Liver (tissue), 9 donors: ENCODE results near the gene TAS2R43. TPM values are rescaled to one million over a fixed set of nuclear protein-coding genes. Genes with fewer than 3 reads are reported as not detected.

Source experiments
- DNase-seq: peaks from one replicate; pipeline ENCODE4 v3.0.0-alpha.2; 2017; ENCODE audit warnings: low spot score
- H3K27ac ChIP-seq, 2 donors: one replicate each; pipeline ENCODE4 v1.7.0; 2013; ENCODE audit warnings: inconsistent platforms in 2 of 2, low read length in 2 of 2, control low read depth in 1 of 2, low read depth in 1 of 2, mild to moderate bottlenecking in 1 of 2
- H3K27me3 ChIP-seq, 4 donors: one replicate each; pipeline versions ENCODE4 v1.6.1 to v1.7.0; 2013; ENCODE audit warnings: low read length in 3 of 4, inconsistent platforms in 1 of 4, mild to moderate bottlenecking in 1 of 4, moderate library complexity in 1 of 4; ENCODE audit not compliant: control insufficient read depth in 4 of 4, insufficient read depth in 4 of 4
- H3K36me3 ChIP-seq, 4 donors: one replicate each; pipeline versions ENCODE4 v1.6.1 to v1.7.0; 2013; ENCODE audit warnings: low read length in 3 of 4, mild to moderate bottlenecking in 3 of 4, low read depth in 1 of 4, moderate library complexity in 1 of 4; ENCODE audit not compliant: control insufficient read depth in 4 of 4, insufficient read depth in 3 of 4
- H3K4me1 ChIP-seq, 4 donors: one replicate each; pipeline versions ENCODE4 v1.6.1 to v1.7.0; 2013; ENCODE audit warnings: low read length in 3 of 4, mild to moderate bottlenecking in 3 of 4, moderate library complexity in 1 of 4; ENCODE audit not compliant: control insufficient read depth in 4 of 4, insufficient read depth in 4 of 4
- H3K4me3 ChIP-seq, 3 donors: one replicate each; pipeline versions ENCODE4 v1.6.1 to v1.7.0; 2013; ENCODE audit warnings: low read length in 3 of 3, control low read depth in 1 of 3, low read depth in 1 of 3, mild to moderate bottlenecking in 1 of 3
- H3K9ac ChIP-seq, 2 donors: one replicate each; pipeline ENCODE4 v1.7.0; 2013; ENCODE audit warnings: low read length in 2 of 2, mild to moderate bottlenecking in 2 of 2, moderate library complexity in 2 of 2, control low read depth in 1 of 2, low read depth in 1 of 2
- H3K9me3 ChIP-seq, 4 donors: one replicate each; pipeline versions ENCODE4 v1.6.1 to v1.7.0; 2013; ENCODE audit warnings: low read length in 3 of 4; ENCODE audit not compliant: control insufficient read depth in 4 of 4
- EGR1 ChIP-seq, 2 donors: IDR thresholded peaks; 2 replicates each; pipeline ENCODE4 v1.6.1; 2016 to 2018; ENCODE audit warnings: antibody characterized with exemption in 2 of 2, low read depth in 2 of 2
- FOXA1 ChIP-seq: IDR thresholded peaks from 2 replicates; pipeline ENCODE4 v1.6.1; 2016; ENCODE audit warnings: antibody characterized with exemption
- FOXA2 ChIP-seq: IDR thresholded peaks from 2 replicates; pipeline ENCODE4 v1.6.1; 2016; ENCODE audit warnings: antibody characterized with exemption
- GABPA ChIP-seq, 2 donors: IDR thresholded peaks in 1 of 2; conservative IDR thresholded peaks in 1 of 2; 2 replicates each; pipeline ENCODE4 v1.6.1; 2016; ENCODE audit warnings: antibody characterized with exemption in 2 of 2, mild to moderate bottlenecking in 1 of 2, moderate library complexity in 1 of 2
- HNF4A ChIP-seq, 2 donors: conservative IDR thresholded peaks; 2 replicates each; pipeline ENCODE4 v1.6.1; 2016; ENCODE audit warnings: antibody characterized with exemption in 2 of 2, mild to moderate bottlenecking in 2 of 2
- HNF4G ChIP-seq: IDR thresholded peaks from 2 replicates; pipeline ENCODE4 v1.6.1; 2016; ENCODE audit warnings: antibody characterized with exemption
- JUND ChIP-seq, 2 donors: IDR thresholded peaks; 2 replicates each; pipeline ENCODE4 v1.6.1; 2016; ENCODE audit warnings: antibody characterized with exemption in 2 of 2
- NR2F2 ChIP-seq: IDR thresholded peaks from 2 replicates; pipeline ENCODE4 v1.6.1; 2016; ENCODE audit warnings: antibody characterized with exemption
- RAD21 ChIP-seq, 2 donors: IDR thresholded peaks; 2 replicates each; pipeline ENCODE4 v1.6.1; 2016; ENCODE audit warnings: antibody characterized with exemption in 2 of 2, mild to moderate bottlenecking in 2 of 2
- SP1 ChIP-seq: IDR thresholded peaks from 2 replicates; pipeline ENCODE4 v1.6.1; 2018; ENCODE audit warnings: antibody characterized with exemption, mild to moderate bottlenecking
- TAF1 ChIP-seq: conservative IDR thresholded peaks from 2 replicates; pipeline ENCODE4 v1.6.1; 2016; ENCODE audit warnings: antibody characterized with exemption, mild to moderate bottlenecking
- WGBS: extraction: QIAGEN DNeasy Blood & Tissue Kit; methylation state at CpG from one replicate; pipeline ENCODE4 v1.1.7; 2013; 5-methylcytosine and 5-hydroxymethylcytosine counted together
- polyA plus RNA-seq, 2 donors: library from polyadenylated mRNA; stranded (reverse) in 1 of 2; unstranded in 1 of 2; fragments of 200-250 nt in 1 of 2; fragments of >200 nt in 1 of 2; fragmentation: Nextera tagmentation in 1 of 2; extraction: Ambion mirVana in 1 of 2; gene quantifications; one replicate each; pipeline versions ENCODE4 v1.2.1 to v1.2.3, GENCODE V29; 2013 to 2015
- total RNA-seq, 2 donors: library from RNA; depleted of rRNA; stranded (reverse); fragments of >200 nt; gene quantifications; one replicate each; pipeline ENCODE4 v1.2.3, GENCODE V29; 2014
- TF ChIP-seq, protein P1 (sequence below): IDR thresholded peaks from 2 replicates; pipeline ENCODE4 v1.6.1; 2016; ENCODE audit warnings: antibody characterized with exemption, mild to moderate bottlenecking
- TF ChIP-seq, protein P2 (sequence below): IDR thresholded peaks from 2 replicates; pipeline ENCODE4 v1.6.1; 2016; ENCODE audit warnings: antibody characterized with exemption
- TF ChIP-seq, protein P3 (sequence below): IDR thresholded peaks from 2 replicates; pipeline ENCODE4 v1.6.1; 2016; ENCODE audit warnings: antibody characterized with exemption
- TF ChIP-seq, protein P4 (sequence below): fragments of 150-350 bp; IDR thresholded peaks from 2 replicates; pipeline ENCODE4 v1.5.1; 2017; ENCODE audit warnings: improper control_type of control experiment, low read depth, low read length; ENCODE audit not compliant: missing input control
- TF ChIP-seq, protein P5 (sequence below): IDR thresholded peaks from 2 replicates; pipeline ENCODE4 v1.6.1; 2016; ENCODE audit warnings: antibody characterized with exemption
- donor health status: healthy.
- donor health status: healthy.
- donor health status: healthy.
- donor health status: healthy.
- donor health status: healthy.

Gene TAS2R43
- total and polyA plus RNA-seq, 4 donors, result 0.57 to 3.8 (median 0.84) TPM; not detected in 1

DNA sequence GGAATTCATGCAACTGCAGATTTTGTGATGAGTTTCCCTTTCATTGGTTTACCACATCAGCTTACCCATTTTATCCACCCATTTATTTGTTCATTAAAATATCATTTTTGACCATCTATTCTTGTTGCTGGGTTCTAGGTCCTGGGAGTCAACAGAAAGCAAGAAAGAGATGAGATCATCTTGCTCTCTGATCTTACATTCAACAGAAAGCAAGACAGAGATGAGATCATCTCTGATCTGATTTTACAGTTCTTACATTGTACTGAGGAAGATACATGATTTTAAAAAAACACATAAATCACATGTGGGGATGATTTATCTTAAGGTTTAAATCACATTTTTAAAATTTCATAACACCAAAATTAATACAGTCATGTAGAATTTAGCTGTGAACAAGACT, 32.3 kb downstream of the TAS2R43 start:
- Histone ChIP-seq H3K4me3 (no peak overlapping the region), H3K4me1 (no peaks in the 10 kb centered on the region), H3K27me3 (no peaks in the 10 kb centered on the region), H3K9ac (no peak overlapping the region), H3K9me3 (no peaks in the 10 kb centered on the region), H3K27ac (no peak overlapping the region), H3K36me3 (no peaks in the 10 kb centered on the region)
- no peak for DNase-seq
- TF ChIP-seq RAD21 (IDR thresholded peaks at IDR 0.05), result no peak
- no peak for TF ChIP-seq GABPA (IDR thresholded peaks at IDR 0.05 in 1 of 2, conservative IDR thresholded peaks at IDR 0.05 in 1 of 2)
- TF ChIP-seq, protein P1, sequence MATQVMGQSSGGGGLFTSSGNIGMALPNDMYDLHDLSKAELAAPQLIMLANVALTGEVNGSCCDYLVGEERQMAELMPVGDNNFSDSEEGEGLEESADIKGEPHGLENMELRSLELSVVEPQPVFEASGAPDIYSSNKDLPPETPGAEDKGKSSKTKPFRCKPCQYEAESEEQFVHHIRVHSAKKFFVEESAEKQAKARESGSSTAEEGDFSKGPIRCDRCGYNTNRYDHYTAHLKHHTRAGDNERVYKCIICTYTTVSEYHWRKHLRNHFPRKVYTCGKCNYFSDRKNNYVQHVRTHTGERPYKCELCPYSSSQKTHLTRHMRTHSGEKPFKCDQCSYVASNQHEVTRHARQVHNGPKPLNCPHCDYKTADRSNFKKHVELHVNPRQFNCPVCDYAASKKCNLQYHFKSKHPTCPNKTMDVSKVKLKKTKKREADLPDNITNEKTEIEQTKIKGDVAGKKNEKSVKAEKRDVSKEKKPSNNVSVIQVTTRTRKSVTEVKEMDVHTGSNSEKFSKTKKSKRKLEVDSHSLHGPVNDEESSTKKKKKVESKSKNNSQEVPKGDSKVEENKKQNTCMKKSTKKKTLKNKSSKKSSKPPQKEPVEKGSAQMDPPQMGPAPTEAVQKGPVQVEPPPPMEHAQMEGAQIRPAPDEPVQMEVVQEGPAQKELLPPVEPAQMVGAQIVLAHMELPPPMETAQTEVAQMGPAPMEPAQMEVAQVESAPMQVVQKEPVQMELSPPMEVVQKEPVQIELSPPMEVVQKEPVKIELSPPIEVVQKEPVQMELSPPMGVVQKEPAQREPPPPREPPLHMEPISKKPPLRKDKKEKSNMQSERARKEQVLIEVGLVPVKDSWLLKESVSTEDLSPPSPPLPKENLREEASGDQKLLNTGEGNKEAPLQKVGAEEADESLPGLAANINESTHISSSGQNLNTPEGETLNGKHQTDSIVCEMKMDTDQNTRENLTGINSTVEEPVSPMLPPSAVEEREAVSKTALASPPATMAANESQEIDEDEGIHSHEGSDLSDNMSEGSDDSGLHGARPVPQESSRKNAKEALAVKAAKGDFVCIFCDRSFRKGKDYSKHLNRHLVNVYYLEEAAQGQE, result no peak
- no peak for TF ChIP-seq FOXA2
- TF ChIP-seq, protein P2, sequence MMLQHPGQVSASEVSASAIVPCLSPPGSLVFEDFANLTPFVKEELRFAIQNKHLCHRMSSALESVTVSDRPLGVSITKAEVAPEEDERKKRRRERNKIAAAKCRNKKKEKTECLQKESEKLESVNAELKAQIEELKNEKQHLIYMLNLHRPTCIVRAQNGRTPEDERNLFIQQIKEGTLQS, result no peak
- TF ChIP-seq, protein P3, sequence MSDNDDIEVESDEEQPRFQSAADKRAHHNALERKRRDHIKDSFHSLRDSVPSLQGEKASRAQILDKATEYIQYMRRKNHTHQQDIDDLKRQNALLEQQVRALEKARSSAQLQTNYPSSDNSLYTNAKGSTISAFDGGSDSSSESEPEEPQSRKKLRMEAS, result no peak
- TF ChIP-seq SP1, result no peak
- no peak for TF ChIP-seq HNF4G
- TF ChIP-seq, protein P4, sequence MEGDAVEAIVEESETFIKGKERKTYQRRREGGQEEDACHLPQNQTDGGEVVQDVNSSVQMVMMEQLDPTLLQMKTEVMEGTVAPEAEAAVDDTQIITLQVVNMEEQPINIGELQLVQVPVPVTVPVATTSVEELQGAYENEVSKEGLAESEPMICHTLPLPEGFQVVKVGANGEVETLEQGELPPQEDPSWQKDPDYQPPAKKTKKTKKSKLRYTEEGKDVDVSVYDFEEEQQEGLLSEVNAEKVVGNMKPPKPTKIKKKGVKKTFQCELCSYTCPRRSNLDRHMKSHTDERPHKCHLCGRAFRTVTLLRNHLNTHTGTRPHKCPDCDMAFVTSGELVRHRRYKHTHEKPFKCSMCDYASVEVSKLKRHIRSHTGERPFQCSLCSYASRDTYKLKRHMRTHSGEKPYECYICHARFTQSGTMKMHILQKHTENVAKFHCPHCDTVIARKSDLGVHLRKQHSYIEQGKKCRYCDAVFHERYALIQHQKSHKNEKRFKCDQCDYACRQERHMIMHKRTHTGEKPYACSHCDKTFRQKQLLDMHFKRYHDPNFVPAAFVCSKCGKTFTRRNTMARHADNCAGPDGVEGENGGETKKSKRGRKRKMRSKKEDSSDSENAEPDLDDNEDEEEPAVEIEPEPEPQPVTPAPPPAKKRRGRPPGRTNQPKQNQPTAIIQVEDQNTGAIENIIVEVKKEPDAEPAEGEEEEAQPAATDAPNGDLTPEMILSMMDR, result no peak
- TF ChIP-seq TAF1, result no peak
- TF ChIP-seq FOXA1, result no peak
- no peak for TF ChIP-seq JUND (IDR thresholded peaks at IDR 0.05)

DNA sequence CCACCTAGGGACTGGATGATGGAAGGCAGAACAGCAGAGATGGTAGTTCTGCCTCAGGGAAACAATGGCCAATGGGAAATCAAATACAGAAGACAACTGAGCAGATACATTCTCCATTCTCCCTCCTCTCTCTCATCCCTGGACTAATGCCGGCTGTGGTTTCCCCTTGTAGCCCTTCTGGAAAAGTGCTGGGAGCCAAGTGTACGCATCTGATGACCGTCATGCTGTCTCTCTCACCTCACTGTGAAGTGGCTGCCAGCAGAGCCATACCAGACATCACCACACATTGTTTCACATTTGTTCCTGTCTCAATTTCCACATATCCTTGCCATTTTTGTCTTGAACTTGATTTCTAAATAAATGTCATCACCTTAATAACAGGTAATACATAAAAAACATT, 33.1 kb downstream of the TAS2R43 start:
- DNase-seq, result no peak
- H3K27ac ChIP-seq, result no peak overlapping the region
- no peaks in the 10 kb centered on the region for H3K36me3 ChIP-seq
- H3K4me3 ChIP-seq, result no peak overlapping the region
- H3K4me1 ChIP-seq, result no peaks in the 10 kb centered on the region
- H3K9ac ChIP-seq, result no peak overlapping the region
- no peaks in the 10 kb centered on the region for H3K27me3 ChIP-seq
- no peaks in the 10 kb centered on the region for H3K9me3 ChIP-seq
- TF ChIP-seq EGR1 (IDR thresholded peaks at IDR 0.05; ENCODE audit: low read depth in 2 of 2) (no peak), JUND (IDR thresholded peaks at IDR 0.05) (no peak), FOXA2 (no peak), SP1 (no peak), NR2F2 (no peak), HNF4A (conservative IDR thresholded peaks at IDR 0.05) (no peak)
- TF ChIP-seq, protein P2, result no peak
- TF ChIP-seq, protein P5, sequence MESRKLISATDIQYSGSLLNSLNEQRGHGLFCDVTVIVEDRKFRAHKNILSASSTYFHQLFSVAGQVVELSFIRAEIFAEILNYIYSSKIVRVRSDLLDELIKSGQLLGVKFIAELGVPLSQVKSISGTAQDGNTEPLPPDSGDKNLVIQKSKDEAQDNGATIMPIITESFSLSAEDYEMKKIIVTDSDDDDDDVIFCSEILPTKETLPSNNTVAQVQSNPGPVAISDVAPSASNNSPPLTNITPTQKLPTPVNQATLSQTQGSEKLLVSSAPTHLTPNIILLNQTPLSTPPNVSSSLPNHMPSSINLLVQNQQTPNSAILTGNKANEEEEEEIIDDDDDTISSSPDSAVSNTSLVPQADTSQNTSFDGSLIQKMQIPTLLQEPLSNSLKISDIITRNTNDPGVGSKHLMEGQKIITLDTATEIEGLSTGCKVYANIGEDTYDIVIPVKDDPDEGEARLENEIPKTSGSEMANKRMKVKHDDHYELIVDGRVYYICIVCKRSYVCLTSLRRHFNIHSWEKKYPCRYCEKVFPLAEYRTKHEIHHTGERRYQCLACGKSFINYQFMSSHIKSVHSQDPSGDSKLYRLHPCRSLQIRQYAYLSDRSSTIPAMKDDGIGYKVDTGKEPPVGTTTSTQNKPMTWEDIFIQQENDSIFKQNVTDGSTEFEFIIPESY, result no peak
- TF ChIP-seq, protein P4, result no peak
- WGBS, result 95% methylated on average over 3 of the region's 3 CpGs
